ENCODE results near the gene C1orf115. TPM values are rescaled to one million over a fixed set of nuclear protein-coding genes. Genes with fewer than 3 reads are reported as not detected.

The C1orf115 gene
- total RNA-seq, 4 donors from 2014 or later = 10.8 to 24.0 (median 12.4) TPM

DNA sequence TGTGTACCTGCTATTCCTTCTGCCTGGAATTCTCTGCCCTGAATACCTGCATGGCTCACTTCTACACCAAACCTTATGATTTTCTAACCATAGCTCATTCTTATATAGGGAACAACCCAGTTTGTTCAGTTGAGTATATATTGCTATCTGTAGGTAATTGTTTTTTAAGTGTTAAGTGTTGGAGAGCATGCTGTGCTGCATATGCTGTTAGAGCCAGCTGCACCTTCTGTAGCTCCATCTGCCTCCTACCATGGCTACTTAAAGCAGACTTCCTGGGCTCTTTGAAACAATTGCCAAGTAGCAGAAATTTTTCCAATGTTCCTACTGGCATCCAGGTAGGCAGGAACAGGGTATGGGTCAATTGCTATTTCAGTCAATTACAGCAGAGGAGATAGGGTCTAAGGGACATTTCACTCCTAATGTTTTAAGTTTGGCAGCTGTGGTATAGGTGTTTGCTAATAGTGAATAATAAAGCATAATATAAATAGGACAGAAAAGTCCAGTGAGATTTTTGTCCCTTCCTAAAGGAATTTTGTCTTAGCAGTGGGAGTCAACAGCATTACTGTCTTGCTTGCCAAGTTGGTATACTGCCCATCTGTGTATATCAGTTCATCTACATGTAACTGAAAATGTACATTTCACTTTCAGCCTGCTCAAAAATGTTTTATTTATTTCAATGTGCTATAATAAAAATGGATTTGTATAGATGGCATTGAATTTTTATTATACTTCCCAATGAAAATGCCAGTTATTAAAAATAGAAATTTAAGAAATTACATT is 34.0 kb upstream of the C1orf115 start:
- TF ChIP-seq POLR2A (IDR thresholded peaks at IDR 0.05; ENCODE audit: low read depth) (no peak), POLR2AphosphoS5 (IDR thresholded peaks at IDR 0.05) (no peak), EP300 (IDR thresholded peaks at IDR 0.05) (no peak)
- TF ChIP-seq, protein P1, sequence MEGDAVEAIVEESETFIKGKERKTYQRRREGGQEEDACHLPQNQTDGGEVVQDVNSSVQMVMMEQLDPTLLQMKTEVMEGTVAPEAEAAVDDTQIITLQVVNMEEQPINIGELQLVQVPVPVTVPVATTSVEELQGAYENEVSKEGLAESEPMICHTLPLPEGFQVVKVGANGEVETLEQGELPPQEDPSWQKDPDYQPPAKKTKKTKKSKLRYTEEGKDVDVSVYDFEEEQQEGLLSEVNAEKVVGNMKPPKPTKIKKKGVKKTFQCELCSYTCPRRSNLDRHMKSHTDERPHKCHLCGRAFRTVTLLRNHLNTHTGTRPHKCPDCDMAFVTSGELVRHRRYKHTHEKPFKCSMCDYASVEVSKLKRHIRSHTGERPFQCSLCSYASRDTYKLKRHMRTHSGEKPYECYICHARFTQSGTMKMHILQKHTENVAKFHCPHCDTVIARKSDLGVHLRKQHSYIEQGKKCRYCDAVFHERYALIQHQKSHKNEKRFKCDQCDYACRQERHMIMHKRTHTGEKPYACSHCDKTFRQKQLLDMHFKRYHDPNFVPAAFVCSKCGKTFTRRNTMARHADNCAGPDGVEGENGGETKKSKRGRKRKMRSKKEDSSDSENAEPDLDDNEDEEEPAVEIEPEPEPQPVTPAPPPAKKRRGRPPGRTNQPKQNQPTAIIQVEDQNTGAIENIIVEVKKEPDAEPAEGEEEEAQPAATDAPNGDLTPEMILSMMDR (IDR thresholded peaks at IDR 0.05) = no peak
- no peaks in the 10 kb centered on the region for H3K4me1 ChIP-seq
- intact Hi-C loops (cut with DNase I) = no loop called here

DNA sequence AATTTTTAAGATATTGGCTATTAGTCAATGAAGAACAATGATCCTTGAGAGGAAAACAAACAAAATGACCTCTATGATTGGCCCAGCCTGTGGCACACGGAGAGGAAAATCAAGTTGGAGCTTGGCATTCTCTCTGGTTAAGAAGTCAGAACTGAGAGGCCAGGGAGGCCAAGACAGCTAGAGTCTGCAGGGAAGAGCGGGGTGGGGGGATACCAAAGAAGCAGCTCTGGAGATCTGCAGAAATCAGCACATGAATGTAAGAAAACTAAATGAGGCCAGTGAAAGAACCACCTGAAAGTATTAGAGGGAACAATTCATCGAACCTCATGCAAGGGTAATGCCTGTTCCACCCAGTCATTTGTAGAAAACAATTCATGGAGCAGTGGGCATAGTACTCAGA is 23.8 kb upstream of the C1orf115 start:
- H3K27me3 ChIP-seq = no peaks in the 10 kb centered on the region
- TF ChIP-seq, protein P1 (IDR thresholded peaks at IDR 0.05) = no peak
- no peak for TF ChIP-seq POLR2A (IDR thresholded peaks at IDR 0.05; ENCODE audit: low read depth)
- TF ChIP-seq EP300 (IDR thresholded peaks at IDR 0.05) = no peak
- no peak for TF ChIP-seq POLR2AphosphoS5 (IDR thresholded peaks at IDR 0.05)
- no peaks in the 10 kb centered on the region for H3K4me1 ChIP-seq
- H3K4me3 ChIP-seq = no peak overlapping the region
- intact Hi-C loops (cut with DNase I) = no loop called here
- 92% methylated on average over 3 of the region's 3 CpGs for WGBS
- peaks cover 0 to 11% (median 4%) of the 10 kb centered on the region in 4 donors for H3K36me3 ChIP-seq
- no peak overlapping the region for H3K27ac ChIP-seq (replicated peaks in 1 of 4)
- DNase-seq (ENCODE audit: extremely low spot score) = no peak
- H3K9me3 ChIP-seq = peaks cover 0 to 9% (median 6%) of the 10 kb centered on the region in 4 donors

More for the DNA sequence above, 34.0 kb upstream of the C1orf115 start:
- no peak for DNase-seq (ENCODE audit: extremely low spot score)
- Histone ChIP-seq H3K27ac (replicated peaks in 1 of 4) (no peak overlapping the region), H3K36me3 (peaks cover 0 to 59% (median 13%) of the 10 kb centered on the region in 4 donors), H3K9me3 (no peaks in the 10 kb centered on the region), H3K4me3 (no peak overlapping the region), H3K27me3 (no peaks in the 10 kb centered on the region)

DNA sequence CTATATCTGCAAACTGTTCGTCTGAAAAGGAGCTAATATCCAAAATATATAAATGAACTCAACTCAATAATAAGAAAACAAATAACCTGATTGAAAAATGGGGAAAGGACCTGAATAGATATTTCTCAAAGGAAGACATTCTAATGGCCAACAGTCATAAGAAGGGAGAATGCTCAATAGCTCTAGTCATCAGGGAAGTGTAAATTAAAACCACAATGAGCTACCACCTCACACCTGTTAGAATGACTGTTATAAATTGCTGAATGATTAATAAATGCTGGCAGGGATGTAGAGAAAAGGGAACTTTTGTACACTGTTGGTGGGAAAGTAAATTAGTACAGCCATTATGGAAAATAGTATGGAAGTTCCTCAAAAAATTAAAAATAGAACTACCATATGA is 21.2 kb upstream of the C1orf115 start:
- Histone ChIP-seq H3K27me3 (no peaks in the 10 kb centered on the region), H3K27ac (replicated peaks in 1 of 4) (no peak overlapping the region), H3K36me3 (no peaks in the 10 kb centered on the region), H3K4me3 (no peak overlapping the region), H3K4me1 (no peaks in the 10 kb centered on the region), H3K9me3 (peaks cover 0 to 9% (median 6%) of the 10 kb centered on the region in 4 donors)
- no peak for DNase-seq (ENCODE audit: extremely low spot score)
- WGBS = 70% methylated on average over 1 of the region's 1 CpG
- TF ChIP-seq, protein P1 (IDR thresholded peaks at IDR 0.05) = no peak
- TF ChIP-seq EP300 (IDR thresholded peaks at IDR 0.05) (no peak), POLR2AphosphoS5 (IDR thresholded peaks at IDR 0.05) (no peak), POLR2A (IDR thresholded peaks at IDR 0.05; ENCODE audit: low read depth) (no peak)
- intact Hi-C loops (cut with DNase I) = no loop called here

DNA sequence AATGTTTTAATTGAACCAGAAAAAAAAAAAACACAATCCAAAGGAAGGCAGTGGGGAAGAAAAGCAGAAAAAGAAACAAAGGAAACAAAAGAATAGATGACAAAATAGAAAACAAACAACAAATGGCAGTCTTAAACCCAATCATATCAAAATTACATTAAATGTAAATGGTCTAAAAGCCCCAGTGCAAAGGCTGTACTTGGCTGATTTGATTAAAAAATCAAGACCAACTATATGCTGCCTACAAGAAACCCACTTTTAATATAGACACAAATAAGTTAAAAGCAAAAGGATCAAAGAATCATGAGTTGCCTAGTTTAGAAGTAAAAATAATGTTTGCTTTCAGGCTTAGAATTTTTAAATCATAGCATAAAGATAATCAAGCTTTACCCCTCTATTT is 19.8 kb upstream of the C1orf115 start:
- Histone ChIP-seq H3K9me3 (peaks cover 0 to 9% (median 6%) of the 10 kb centered on the region in 4 donors), H3K36me3 (no peaks in the 10 kb centered on the region), H3K27ac (replicated peaks in 1 of 4) (no peak overlapping the region), H3K4me3 (no peak overlapping the region), H3K4me1 (no peaks in the 10 kb centered on the region), H3K27me3 (no peaks in the 10 kb centered on the region)
- TF ChIP-seq POLR2AphosphoS5 (IDR thresholded peaks at IDR 0.05) (no peak), EP300 (IDR thresholded peaks at IDR 0.05) (no peak), POLR2A (IDR thresholded peaks at IDR 0.05; ENCODE audit: low read depth) (no peak)
- TF ChIP-seq, protein P1 (IDR thresholded peaks at IDR 0.05) = no peak
- intact Hi-C loops (cut with DNase I) = no loop called here
- no peak for DNase-seq (ENCODE audit: extremely low spot score)

Measured in esophagus muscularis mucosa (tissue), 4 donors.